GM12878 (cell line): ENCODE results near the gene DRD2. TPM values are rescaled to one million over a fixed set of nuclear protein-coding genes. Genes with fewer than 3 reads are reported as not detected.

Source experiments
- ATAC-seq: fragments of 200-7000 bp; cut with Tn5 transposase; 3 replicates; pipeline ENCODE4 v1.9.1; 2020; ENCODE audit warnings: mild to moderate bottlenecking, moderate library complexity
- BruUV-seq: library from RNA; stranded (reverse); fragments of 400-500 nt; replicated peaks from 2 replicates; lab custom pipeline; 2021; lab: Mats Ljungman, UMichigan
- CTCF ChIA-PET: fragments of 300-600 bp; sonication (Branson Sonifier 250); formaldehyde crosslinking; extraction: SDS; loops from one replicate; lab custom pipeline; 2021; ENCODE audit warnings: inconsistent platforms; lab: Yijun Ruan, JAX
- POLR2A ChIA-PET: fragments of 350-600 bp; formaldehyde crosslinking; extraction: SDS; loops from one replicate; lab custom pipeline; 2021; ENCODE audit warnings: inconsistent platforms; lab: Charles Lee
- RAD21 ChIA-PET: fragments of 300-600 bp; sonication (Branson Sonifier 250); formaldehyde crosslinking; loops from one replicate; lab custom pipeline; 2023; ENCODE audit warnings: antibody characterized with exemption; ENCODE audit not compliant: unreplicated experiment; lab: Charles Lee
- SMC1A ChIA-PET: fragments of 300-600 bp; sonication (Branson Sonifier 250); formaldehyde crosslinking; loops from one replicate; lab custom pipeline; 2023; ENCODE audit not compliant: unreplicated experiment, uncharacterized antibody; lab: Charles Lee
- DNase-seq: peaks from one replicate; pipeline ENCODE4 v3.0.0-alpha.2; 2011; ENCODE audit warnings: low read depth, low spot score
- FAIRE-seq: peaks from 3 replicates; lab custom pipeline; 2011; peaks lifted over from hg19 to GRCh38; lab: Jason Lieb, UNC
- H2AFZ ChIP-seq: 2 replicates; pipeline ENCODE4 v1.6.0; 2011; ENCODE audit warnings: low read depth, low read length, control low read depth; ENCODE audit not compliant: control insufficient read depth
- H3K27ac ChIP-seq: 2 replicates; pipeline ENCODE4 v1.5.1; 2011; ENCODE audit warnings: control low read depth; ENCODE audit not compliant: control insufficient read depth, insufficient read depth
- H3K27me3 ChIP-seq, 2 experiments: replicated peaks in 1 of 2; 2 replicates each; pipeline versions ENCODE4 v1.6.0 to v1.6.1; 2011; ENCODE audit warnings: low read length in 1 of 2; ENCODE audit not compliant: control insufficient read depth in 2 of 2, insufficient read depth in 2 of 2
- H3K36me3 ChIP-seq, 2 experiments: 2 replicates each; pipeline ENCODE4 v1.5.1; 2011; ENCODE audit warnings: low read length in 1 of 2; ENCODE audit not compliant: control insufficient read depth in 2 of 2, insufficient read depth in 2 of 2
- H3K4me1 ChIP-seq: 2 replicates; pipeline ENCODE4 v1.6.1; 2011; ENCODE audit warnings: mild to moderate bottlenecking, low read length, moderate library complexity, mixed read lengths; ENCODE audit not compliant: control insufficient read depth, insufficient read depth
- H3K4me2 ChIP-seq: 2 replicates; pipeline ENCODE4 v1.6.0; 2011; ENCODE audit warnings: control low read depth; ENCODE audit not compliant: control insufficient read depth, insufficient read depth
- H3K4me3 ChIP-seq: fragments of 200-600 bp; sonication (generic); 2 replicates; pipeline ENCODE4 v1.5.1; 2016
- H3K79me2 ChIP-seq: 2 replicates; pipeline ENCODE4 v1.6.0; 2011; ENCODE audit warnings: low read length; ENCODE audit not compliant: control insufficient read depth, insufficient read depth
- H3K9ac ChIP-seq: 2 replicates; pipeline ENCODE4 v1.8.0; 2011; ENCODE audit warnings: low read length, control low read depth, mixed read lengths; ENCODE audit not compliant: control insufficient read depth, insufficient read depth
- H3K9me3 ChIP-seq: replicated peaks from 3 replicates; pipeline ENCODE4 v1.5.1; 2011; ENCODE audit warnings: mild to moderate bottlenecking, low read length; ENCODE audit not compliant: control insufficient read depth, insufficient read depth
- H4K20me1 ChIP-seq: 2 replicates; pipeline ENCODE4 v1.6.0; 2011; ENCODE audit not compliant: control insufficient read depth, insufficient read depth
- ASH2L ChIP-seq: fragments of 300-600, 200-600 bp; sonication (generic); IDR thresholded peaks from 2 replicates; pipeline ENCODE4 v1.6.1; 2017; ENCODE audit warnings: low read depth, mild to moderate bottlenecking, borderline replicate concordance
- BACH1 ChIP-seq: fragments of 450-650 bp; IDR thresholded peaks from 2 replicates; pipeline ENCODE4 v1.6.1; 2017; ENCODE audit warnings: mild to moderate bottlenecking, borderline replicate concordance
- EP300 ChIP-seq, 2 experiments: fragments of 150-350 bp in 1 of 2; IDR thresholded peaks; 2 replicates each; pipeline ENCODE4 v1.6.1; 2011 to 2012; ENCODE audit warnings: low read depth in 2 of 2, low read length in 2 of 2, borderline replicate concordance in 1 of 2, improper control_type of control experiment in 1 of 2, inconsistent platforms in 1 of 2; ENCODE audit not compliant: control insufficient read depth in 1 of 2
- GABPA ChIP-seq: IDR thresholded peaks from 2 replicates; pipeline ENCODE4 v1.6.1; 2014; ENCODE audit warnings: antibody characterized with exemption, low read depth, mild to moderate bottlenecking, inconsistent platforms
- KLF5 ChIP-seq: fragments of 450-650 bp; IDR thresholded peaks from 2 replicates; pipeline ENCODE4 v1.6.1; 2014; ENCODE audit warnings: mild to moderate bottlenecking; ENCODE audit not compliant: partially characterized antibody
- SPI1 ChIP-seq: IDR thresholded peaks from 2 replicates; pipeline ENCODE4 v1.6.1; 2011; ENCODE audit warnings: low read depth, mild to moderate bottlenecking, low read length, moderate library complexity, borderline replicate concordance; ENCODE audit not compliant: insufficient read depth
- SRF ChIP-seq, 2 experiments: IDR thresholded peaks; 2 replicates each; pipeline ENCODE4 v1.6.1; 2011; ENCODE audit warnings: low read depth in 2 of 2, low read length in 2 of 2, mild to moderate bottlenecking in 1 of 2, moderate library complexity in 1 of 2
- SUZ12 ChIP-seq: fragments of 200-600 bp; sonication (generic); IDR thresholded peaks from one replicate; pipeline ENCODE4 v1.6.1; 2018; ENCODE audit warnings: antibody characterized with exemption, mild to moderate bottlenecking; ENCODE audit not compliant: unreplicated experiment
- ZNF384 ChIP-seq: IDR thresholded peaks from 2 replicates; pipeline ENCODE4 v1.6.1; 2012; ENCODE audit warnings: low read depth, mild to moderate bottlenecking, low read length, improper control_type of control experiment, borderline replicate concordance
- WGBS: methylation state at CpG from one replicate; pipeline ENCODE4 v1.1.6; 2016; ENCODE audit warnings: low lambda C conversion rate; ENCODE audit not compliant: insufficient replicate concordance, insufficient coverage; ENCODE audit errors: missing lambda C conversion rate; 5-methylcytosine and 5-hydroxymethylcytosine counted together
- in situ Hi-C: fragments of 300-500 bp; cut with MboI; formaldehyde crosslinking; loops from 9 replicates; pipeline ENCODE4 v1.14.3; 2018; ENCODE audit warnings: mixed read lengths
- intact Hi-C: fragments of 100-400 bp; cut with micrococcal nuclease; formaldehyde crosslinking; loops from one replicate; pipeline ENCODE4 v1.14.2; 2022; ENCODE audit not compliant: unreplicated experiment
- polyA plus RNA-seq, 11 experiments: library from polyadenylated mRNA; depleted of rRNA in 4 of 11; unstranded in 6 of 11; stranded (reverse) in 5 of 11; fragments of >200 nt; fragmentation: Nextera tagmentation in 4 of 11; fragmentation: Illumina TruSeq in 1 of 11; extraction: Ambion mirVana in 4 of 11; extraction: Trizol in 1 of 11; gene quantifications; 1 replicate in 1 of 11; 2 replicates in 10 of 11; pipeline versions ENCODE4 v1.2.1 to v1.2.3, GENCODE V29; 2011 to 2016; ENCODE audit warnings: inconsistent platforms in 2 of 11, missing spikeins in 2 of 11, low read depth in 1 of 11
- total RNA-seq, 4 experiments: library from RNA; depleted of rRNA in 3 of 4; stranded (reverse); fragments of >200 nt in 3 of 4; fragmentation: Illumina TruSeq in 1 of 4; extraction: Trizol in 1 of 4; gene quantifications; 2 replicates each; pipeline versions ENCODE4 v1.2.1 to v1.2.3, GENCODE V29; 2013 to 2021
- TF ChIP-seq, protein P1 (sequence below): fragments of 450-650 bp; IDR thresholded peaks from 2 replicates; pipeline ENCODE4 v1.6.1; 2014; ENCODE audit warnings: mild to moderate bottlenecking
- TF ChIP-seq, protein P2 (sequence below): fragments of 450-650 bp; IDR thresholded peaks from 2 replicates; pipeline ENCODE4 v1.6.1; 2018; ENCODE audit warnings: mild to moderate bottlenecking, low read depth, moderate library complexity; ENCODE audit not compliant: partially characterized antibody
- TF ChIP-seq, protein P3 (sequence below): IDR thresholded peaks from 2 replicates; pipeline ENCODE4 v1.6.1; 2012; ENCODE audit warnings: low read depth, low read length, improper control_type of control experiment

Gene DRD2
- total and polyA plus RNA-seq, 10 of the 15 experiments (the other 5 are each of a cell fraction or from before 2014, with no cell fraction given) = not detected

DNA sequence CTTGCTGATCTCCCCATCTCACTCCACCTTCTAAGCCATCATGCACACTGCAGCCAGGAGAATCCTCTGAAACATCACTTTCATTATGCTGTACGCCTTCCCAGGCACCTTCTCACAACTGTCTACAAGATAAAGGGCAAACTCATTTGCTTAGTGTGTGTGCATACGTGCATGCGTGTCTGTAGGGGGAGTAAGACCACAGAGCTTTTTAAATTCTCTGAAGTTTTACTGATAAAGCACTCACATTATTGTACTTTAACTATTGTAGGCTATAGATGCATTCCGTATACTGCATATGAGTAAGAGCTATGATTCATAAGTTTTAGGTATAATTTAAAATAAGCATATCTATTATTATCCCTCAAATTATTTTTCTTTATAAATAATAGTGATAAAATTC, 102.9 kb downstream of the DRD2 start (continued):
- TF ChIP-seq SRF (IDR thresholded peaks at IDR 0.05; ENCODE audit: low read depth in 2 of 2, low read length in 2 of 2) = no peak
- no peak for TF ChIP-seq ASH2L

DNA sequence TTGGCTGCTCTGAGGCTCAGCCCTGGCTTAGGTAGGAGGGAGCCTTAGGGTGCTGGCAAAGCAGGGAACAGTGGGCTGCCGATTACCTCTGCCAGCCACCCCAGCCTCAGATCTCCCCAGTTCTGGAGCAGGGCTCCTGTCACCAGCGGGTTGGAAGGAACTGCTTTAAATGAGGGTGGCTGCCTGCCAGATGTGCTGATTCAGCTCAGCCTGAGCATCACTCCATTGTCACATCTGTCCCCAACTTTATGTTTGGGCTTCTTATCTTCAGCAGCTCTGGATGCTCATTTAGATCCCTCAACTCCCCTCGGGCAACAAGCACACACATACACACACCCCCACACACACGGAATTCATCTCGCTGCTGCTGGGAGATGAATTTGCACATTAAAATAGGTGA, 104.6 kb downstream of the DRD2 start:
- ATAC-seq = no peak
- ChIA-PET SMC1A (no interaction called here), CTCF (interaction anchor here (0.6 to 1.6 kb wide), 2 partner anchors 162 to 528 kb away, joined by 3 to 4 read pairs; no protein-coding TSS in a partner anchor), POLR2A (no interaction called here), RAD21 (no interaction called here)
- 98% methylated on average over 5 of the region's 5 CpGs for WGBS
- no TSS peak for BruUV-seq
- H3K9me3 ChIP-seq = no peaks in the 10 kb centered on the region
- H4K20me1 ChIP-seq = no peaks in the 10 kb centered on the region
- intact Hi-C loops (no loop called here), in situ Hi-C loops (no loop called here)
- no peak for FAIRE-seq
- H3K27me3 ChIP-seq = no peaks in the 10 kb centered on the region; a peak in 1 of 4 replicates
- no peaks in the 10 kb centered on the region for H3K4me1 ChIP-seq
- H3K4me3 ChIP-seq = no peak overlapping the region
- H3K4me2 ChIP-seq = no peak overlapping the region
- no peak overlapping the region for H3K27ac ChIP-seq
- H3K79me2 ChIP-seq = no peaks in the 10 kb centered on the region
- no peak for DNase-seq
- no peak overlapping the region for H2AFZ ChIP-seq
- H3K36me3 ChIP-seq = no peaks in the 10 kb centered on the region
- no peak overlapping the region for H3K9ac ChIP-seq
- no peak for TF ChIP-seq KLF5
- TF ChIP-seq, protein P1, sequence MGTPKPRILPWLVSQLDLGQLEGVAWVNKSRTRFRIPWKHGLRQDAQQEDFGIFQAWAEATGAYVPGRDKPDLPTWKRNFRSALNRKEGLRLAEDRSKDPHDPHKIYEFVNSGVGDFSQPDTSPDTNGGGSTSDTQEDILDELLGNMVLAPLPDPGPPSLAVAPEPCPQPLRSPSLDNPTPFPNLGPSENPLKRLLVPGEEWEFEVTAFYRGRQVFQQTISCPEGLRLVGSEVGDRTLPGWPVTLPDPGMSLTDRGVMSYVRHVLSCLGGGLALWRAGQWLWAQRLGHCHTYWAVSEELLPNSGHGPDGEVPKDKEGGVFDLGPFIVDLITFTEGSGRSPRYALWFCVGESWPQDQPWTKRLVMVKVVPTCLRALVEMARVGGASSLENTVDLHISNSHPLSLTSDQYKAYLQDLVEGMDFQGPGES = no peak
- TF ChIP-seq GABPA = no peak
- TF ChIP-seq ASH2L = no peak
- no peak for TF ChIP-seq EP300 (IDR thresholded peaks at IDR 0.05; ENCODE audit: borderline replicate concordance in 1 of 2, control insufficient read depth in 1 of 2, low read depth in 2 of 2, low read length in 2 of 2)
- TF ChIP-seq, protein P2, sequence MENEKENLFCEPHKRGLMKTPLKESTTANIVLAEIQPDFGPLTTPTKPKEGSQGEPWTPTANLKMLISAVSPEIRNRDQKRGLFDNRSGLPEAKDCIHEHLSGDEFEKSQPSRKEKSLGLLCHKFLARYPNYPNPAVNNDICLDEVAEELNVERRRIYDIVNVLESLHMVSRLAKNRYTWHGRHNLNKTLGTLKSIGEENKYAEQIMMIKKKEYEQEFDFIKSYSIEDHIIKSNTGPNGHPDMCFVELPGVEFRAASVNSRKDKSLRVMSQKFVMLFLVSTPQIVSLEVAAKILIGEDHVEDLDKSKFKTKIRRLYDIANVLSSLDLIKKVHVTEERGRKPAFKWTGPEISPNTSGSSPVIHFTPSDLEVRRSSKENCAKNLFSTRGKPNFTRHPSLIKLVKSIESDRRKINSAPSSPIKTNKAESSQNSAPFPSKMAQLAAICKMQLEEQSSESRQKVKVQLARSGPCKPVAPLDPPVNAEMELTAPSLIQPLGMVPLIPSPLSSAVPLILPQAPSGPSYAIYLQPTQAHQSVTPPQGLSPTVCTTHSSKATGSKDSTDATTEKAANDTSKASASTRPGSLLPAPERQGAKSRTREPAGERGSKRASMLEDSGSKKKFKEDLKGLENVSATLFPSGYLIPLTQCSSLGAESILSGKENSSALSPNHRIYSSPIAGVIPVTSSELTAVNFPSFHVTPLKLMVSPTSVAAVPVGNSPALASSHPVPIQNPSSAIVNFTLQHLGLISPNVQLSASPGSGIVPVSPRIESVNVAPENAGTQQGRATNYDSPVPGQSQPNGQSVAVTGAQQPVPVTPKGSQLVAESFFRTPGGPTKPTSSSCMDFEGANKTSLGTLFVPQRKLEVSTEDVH = no peak
- TF ChIP-seq, protein P3, sequence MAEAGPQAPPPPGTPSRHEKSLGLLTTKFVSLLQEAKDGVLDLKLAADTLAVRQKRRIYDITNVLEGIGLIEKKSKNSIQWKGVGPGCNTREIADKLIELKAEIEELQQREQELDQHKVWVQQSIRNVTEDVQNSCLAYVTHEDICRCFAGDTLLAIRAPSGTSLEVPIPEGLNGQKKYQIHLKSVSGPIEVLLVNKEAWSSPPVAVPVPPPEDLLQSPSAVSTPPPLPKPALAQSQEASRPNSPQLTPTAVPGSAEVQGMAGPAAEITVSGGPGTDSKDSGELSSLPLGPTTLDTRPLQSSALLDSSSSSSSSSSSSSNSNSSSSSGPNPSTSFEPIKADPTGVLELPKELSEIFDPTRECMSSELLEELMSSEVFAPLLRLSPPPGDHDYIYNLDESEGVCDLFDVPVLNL = no peak
- no peak for TF ChIP-seq BACH1
- TF ChIP-seq ZNF384 = no peak
- TF ChIP-seq SUZ12 = no peak
- no peak for TF ChIP-seq SPI1
